HG03521 (cell line): ENCODE data around the gene CDS2.

ENCODE experiments used
- ATAC-seq: cut with Tn5 transposase; IDR thresholded peaks from one replicate; pipeline ENCODE4 v1.9.1; 2021; ENCODE audit warnings: mild to moderate bottlenecking, moderate library complexity; ENCODE audit not compliant: unreplicated experiment

Gene CDS2

DNA sequence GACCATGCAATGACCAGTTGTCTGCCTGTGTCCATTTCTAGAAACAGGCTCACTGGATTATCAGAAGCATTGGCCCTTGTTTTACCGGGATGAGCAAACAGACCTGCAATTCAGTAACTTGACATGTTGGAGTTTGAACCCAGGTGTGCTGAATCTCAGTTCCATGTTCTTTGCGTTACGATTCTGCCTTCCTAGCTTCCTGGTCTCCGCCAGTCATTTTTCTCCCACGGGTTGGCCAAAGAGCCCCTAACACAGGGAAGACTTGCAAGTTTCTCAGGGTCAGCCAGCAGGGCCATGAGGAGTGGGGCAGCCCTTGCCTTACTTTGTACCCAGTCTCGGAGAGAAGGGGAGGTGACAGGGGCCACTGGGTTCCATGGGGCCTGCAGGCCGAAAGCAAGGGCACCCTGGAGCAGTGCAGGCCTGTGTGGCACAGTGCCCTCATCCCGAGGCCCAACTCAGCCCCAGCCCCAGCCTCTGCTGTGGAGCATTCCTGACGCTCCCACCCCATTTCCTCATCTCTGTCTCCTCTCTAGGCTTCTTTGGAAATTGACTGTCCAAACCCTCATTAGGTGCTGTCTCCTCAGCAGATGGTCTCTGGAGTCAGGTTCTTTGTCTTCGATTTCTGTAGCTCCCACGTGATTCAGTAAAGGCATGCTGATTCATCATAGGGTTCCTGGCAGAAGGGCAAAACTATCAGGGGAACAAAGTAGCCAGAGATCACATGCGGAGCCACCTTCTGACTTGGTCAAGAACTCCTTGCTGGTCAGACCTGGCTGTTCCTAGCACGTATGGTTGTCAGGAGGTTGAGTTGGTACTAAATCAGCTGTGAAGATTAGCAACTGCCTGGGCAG, 23.6 kb downstream of the CDS2 start:
- ATAC-seq = no peak

DNA sequence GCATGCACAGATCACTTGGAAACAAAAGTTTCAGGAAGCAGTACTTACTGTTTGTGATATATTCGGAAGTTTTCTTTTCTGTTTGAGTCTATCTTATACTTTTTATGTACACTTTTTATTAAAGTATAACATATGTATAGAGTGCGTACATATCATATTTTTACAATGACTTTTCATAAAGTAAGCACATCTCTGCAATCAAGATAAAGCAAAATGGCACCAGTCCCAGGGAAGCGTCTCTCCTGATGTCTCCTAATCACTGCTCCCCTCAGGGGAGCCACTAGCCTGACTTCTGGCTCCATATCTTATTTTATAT, 26.3 kb downstream of the CDS2 start:
- no peak for ATAC-seq

DNA sequence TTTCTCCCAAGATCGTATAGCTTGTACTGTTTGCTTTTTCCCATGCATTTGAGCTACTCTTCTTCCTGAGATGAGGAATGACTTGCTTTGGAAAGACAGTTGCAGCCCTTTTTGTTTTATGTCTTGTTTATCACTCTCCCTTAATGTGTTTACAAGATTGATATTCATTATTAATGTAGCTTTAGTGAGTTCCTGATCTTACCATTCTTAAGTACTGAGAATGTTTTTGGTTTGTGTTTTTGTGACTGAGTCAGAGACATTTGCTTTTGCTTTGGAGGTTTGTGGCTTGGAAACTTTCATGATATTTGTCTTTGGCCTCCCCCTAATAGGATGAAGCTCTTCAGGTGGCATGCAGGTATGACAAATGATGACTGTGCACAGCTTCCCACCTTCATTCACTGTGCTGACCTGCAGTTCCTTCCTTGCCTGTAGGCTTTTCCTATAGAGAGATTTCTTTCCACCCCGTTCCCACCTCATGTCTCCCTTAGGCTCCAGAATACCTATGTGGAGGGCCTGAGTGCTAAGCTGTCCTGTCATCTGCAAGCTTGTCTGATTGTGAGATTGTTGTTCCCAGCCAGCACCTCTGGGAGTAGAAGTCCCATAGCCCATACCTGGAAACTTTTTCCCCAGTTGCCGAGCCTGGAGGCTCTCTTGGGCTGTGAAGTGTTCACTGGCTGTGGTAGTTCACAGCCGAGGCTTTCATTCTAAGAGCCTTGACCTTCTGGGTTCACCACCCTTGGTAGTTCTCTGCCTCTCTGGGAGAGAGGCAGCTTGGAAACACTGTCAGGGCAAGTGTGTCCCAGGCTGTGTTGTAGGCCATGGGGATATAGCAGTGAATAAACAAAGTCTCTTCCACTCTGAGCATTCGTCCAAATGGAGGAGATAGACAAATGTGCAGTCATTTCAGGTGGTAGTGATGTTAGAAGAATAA, 27.1 kb downstream of the CDS2 start:
- no peak for ATAC-seq

DNA sequence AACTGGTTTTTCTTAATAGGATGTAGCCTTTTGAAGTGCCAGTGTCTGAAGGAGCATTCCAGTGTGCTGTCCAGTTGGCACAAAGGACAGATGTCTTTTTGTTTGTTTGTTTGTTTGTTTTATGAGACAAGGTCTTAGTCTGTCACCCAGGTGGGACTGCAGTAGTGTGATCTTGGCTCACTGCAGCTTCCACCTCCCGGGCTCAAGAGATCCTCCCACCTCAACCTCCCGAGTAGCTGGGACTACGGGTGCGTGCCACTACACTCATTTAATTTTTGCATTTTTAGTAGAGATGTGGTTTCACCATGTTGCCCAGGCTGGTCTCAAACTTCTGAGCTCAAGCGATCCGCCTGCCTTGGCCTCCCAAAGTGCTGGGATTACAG, 27.7 kb downstream of the CDS2 start:
- no peak for ATAC-seq

DNA sequence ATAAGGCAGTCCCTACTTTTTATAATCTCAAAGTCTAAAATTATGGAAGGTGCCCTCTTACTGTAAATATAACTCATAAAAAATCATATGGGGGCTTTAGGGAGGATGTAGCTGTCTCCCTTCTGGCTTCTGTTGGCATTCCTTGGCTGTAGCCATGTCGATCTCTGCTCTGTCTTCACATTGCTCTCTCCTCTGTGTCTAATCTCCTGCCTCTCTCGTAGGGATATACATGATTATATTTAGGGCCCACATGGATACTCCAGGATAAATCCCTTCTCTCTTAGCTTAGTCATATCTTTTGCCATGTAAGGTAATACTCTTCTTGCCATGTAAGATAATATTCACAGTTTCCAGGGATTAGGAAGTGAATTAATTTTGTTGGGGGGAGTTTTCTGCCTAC, 28.6 kb downstream of the CDS2 start:
- no peak for ATAC-seq

DNA sequence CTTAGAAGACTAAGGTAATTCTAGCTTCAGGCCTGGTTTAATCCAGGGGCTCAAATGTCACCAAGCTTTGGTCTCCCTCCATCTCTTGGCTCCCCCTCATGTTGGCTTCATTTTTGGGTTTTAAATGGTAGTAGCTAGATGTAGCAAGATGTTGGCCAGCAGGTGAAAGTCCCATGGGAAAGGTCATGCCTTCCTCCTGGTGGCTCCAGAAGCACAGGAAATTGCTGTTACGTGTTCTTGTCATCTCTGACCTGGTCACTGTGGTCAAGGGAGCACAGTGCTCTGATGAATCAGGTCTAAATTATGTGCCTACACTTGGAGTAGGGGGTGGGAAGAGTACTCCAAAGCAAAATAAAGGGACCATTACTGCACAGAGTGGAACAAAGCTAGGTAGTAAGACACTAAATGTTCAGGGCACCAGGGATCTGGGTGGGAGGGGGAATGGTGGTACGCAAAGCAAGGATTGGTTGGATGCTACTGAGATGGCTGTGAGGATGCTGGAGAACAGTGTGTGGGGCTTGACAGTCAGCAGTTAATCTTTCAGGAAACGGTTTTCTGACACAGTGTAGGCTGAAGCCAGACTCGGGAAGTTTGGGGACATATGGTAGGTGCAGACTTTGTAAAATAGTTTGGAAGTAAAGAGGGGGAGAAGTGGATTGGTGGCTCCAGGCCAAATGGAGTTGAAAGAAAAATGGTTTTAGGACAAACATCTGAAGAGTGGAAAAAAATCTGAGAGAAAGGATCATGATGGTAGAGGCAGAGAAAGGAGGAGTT, 30.1 kb downstream of the CDS2 start:
- ATAC-seq = no peak

DNA sequence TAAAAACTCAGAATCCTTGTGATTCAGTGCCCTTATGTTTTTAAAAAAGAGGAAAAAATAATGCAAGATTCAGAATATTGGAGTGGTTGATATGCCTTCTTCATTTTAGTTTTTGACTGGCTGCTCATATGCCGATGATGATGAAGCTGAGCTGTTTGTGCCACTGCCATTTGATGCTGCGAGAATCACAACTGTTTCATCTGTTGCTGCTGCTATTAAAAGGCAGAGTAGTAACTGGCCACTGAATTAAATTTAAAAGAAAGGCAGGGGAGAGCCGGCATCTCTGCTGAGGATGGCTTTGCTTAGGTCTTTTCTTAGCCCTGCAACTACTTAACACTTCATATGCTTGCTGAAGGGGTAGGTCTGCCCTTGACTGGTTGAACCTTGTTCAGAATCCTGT, 33.1 kb downstream of the CDS2 start:
- ATAC-seq = no peak

DNA sequence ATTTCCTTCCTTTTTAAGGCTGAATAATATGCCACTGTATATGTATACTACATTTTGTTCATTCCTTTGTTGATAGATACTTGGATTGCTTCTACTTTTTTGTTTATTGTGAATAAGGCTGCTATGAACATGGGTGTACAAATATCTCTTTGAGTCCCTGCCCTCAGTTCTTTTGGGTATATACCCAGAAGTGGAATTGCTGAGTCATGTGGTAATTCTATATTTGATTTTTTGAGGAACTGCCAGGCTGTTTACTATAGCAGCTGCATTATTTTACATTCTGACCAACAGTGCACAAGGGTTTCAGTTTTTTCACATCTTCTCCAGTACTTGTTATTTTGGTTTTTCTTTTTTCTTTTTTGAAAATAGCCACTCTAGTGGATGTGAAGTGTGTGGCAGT, 34.1 kb downstream of the CDS2 start:
- no peak for ATAC-seq

DNA sequence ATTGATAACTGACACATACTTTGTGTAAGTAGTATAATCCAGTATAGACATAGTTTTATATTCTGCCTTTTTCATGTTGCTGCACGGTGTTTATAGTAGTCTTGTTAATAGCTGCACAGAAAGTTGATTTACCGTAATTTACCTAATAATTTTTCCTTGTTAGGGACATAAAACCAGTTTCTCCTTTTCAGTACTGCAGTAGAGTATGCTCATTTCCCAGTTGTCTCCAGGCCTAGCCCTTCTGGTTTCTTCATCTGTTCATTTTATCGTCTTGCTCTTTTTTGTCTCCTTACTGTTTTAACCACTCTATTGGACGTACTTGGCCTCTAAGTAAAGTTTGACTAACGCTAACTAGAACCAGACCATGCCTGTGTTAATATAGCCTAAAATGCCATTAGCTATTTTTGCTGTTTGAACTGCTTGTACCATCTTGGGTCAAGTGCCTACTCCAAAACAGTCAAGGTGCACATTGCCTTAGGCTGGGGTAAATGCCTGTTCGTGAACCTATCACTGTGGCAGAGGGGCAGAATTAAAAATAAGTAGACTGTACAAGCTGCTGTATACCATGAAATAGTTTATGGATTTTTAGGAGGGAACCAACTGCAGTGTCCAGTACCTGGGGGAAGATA, 34.8 kb downstream of the CDS2 start:
- ATAC-seq = no peak

DNA sequence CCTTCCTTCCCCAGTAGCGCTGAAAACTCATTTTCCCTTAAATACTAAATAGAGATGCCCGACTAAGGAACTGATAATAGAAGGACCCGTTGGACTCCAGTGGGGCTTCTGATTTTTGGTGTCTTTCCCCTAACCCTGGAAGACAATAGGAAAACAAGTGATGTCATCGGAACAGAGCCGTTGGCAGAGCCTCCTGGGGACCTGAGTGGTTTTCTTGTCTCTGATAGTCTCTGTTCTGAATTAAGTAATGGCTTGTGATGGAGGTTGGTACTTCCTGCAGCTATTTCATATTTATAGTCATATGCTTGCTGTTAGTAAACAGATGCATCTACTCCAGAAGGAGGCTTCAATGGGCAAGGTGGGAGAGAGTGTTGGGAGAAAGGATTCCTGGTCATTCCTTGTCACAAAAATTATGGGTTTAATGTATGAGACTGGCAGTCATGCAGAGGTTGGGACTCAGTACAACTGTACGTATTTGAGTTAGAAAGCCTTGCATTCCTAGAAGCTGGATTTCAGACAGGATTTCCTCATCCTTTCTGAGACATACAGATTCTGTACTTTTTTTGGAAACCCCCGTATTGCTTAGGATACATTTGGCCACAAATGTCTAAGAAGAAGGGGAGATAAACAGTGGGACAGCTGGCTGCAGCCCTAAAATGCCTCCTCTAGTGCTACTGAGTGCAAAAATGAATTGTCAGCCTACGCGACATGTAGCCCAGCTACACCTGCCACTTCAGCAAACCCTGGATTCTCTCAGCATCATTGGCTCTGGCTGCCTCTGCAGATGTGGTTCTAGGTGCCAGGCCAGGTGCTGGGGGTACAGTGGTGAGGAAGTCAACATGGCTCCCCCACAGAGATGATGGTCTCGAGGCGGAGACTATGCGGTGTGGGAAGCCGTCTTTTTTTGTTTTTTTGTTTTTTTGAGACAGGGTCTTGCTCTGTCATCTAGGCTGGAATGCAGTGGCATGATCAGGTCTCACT, 38.1 kb downstream of the CDS2 start:
- no peak for ATAC-seq

DNA sequence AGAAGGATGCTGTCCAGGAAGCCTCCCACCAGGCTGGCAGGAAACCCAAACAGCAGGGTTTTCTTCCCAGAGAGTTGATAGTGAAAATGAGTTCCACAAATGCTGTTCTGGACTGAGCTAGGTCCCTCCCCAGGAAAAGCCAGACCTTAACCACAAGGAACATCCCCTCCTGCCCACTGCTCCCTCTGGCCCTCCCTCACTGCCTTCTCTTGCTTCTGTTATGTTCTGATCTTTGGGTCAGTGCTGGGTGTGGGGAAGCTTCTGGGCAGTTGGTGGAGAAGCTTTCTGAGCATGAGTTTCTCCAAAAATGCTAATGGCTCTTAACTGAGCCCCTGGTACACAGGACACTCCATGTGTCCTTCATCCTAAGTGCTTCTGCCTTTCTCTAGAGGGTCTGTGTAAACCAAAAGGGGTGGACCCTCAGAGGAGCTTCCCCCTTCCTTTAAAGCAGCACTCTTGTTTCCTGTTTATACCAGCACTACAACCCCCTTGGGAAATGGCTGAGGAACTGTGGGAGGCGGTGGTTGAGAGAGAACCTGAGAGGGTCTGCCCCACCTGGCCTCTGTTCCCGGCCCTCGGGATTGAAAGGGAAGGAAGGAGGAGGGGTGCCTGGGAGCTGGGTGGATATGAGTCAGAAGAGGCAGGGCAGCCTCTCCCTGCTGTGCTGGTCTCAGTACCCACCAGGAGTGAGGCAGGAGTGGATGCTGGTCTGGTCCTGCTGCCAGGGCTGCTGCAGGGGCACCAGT, 42.0 kb downstream of the CDS2 start:
- ATAC-seq = no peak

DNA sequence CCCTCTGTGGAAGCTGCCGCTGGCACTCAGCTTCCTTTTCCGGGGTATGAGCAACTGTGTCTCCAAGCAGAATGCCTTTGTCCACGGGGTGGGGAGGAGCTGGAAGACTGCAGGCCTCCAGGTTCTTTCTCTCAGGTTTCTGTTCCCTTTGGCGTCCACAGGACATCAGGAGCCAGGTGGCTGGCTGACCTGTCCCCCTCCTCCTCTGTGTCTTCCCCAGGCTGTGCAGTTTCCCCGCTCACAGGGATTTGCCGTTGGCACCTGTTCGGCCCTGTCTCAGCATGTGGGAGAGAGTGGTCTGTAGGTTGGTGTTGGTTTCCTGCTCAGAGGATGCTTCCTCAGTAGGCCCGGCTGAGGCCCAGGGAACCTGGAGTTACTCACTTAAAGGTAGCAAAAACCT, 43.5 kb downstream of the CDS2 start:
- no peak for ATAC-seq

DNA sequence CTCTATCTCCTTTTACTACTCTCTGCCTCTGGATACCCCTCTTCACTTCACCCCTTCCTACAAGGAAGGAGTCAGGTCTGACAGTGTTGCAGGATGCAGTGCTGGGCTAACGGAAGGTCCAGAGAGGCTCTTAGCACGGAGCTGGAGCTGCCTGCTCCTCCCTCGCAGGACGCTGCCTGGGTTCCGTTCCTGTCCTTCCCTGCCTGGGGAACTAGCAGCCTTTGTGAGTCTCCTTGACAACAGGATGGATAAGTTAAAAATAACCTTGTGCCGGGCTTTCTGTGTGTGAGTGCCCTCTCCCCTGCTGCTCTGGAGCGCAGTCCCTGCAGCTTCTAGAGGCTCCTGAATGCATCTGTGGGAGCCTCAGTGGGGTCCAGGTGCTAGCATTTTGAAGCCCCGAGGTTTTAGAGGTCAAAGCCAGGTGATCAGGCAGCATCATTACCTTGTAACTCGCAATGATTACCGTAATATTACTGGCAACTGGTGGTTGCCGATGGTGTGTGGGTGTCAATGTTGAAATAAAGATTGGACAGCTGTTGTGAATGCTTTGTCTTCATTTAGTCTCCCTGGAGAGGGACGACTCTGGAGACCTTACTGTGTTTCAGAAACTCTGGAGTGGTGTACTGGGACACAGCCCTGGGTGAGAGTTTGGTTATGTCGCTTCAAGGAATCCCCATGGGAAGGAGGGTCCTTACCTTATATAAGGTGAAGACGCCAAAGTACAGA, 44.4 kb downstream of the CDS2 start:
- no peak for ATAC-seq

DNA sequence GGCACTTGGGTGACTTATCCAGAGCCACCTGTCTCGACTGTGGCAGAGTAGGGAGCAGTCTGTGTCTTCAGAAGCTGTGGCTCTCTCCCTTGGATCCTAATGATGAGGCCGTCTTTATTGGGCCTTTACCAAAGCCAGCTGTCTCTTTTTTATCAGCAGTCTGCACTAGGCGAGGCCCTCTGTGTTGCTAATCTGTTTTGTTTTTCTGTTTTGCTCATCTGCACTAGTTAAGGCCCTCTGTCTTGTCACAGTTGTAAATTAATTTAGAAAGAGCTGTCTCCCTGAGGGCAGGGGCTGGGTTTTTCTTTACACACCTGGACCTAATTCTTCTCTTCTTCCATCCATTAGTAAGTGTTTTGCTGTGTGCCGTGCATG, 45.0 kb downstream of the CDS2 start:
- ATAC-seq = no peak

DNA sequence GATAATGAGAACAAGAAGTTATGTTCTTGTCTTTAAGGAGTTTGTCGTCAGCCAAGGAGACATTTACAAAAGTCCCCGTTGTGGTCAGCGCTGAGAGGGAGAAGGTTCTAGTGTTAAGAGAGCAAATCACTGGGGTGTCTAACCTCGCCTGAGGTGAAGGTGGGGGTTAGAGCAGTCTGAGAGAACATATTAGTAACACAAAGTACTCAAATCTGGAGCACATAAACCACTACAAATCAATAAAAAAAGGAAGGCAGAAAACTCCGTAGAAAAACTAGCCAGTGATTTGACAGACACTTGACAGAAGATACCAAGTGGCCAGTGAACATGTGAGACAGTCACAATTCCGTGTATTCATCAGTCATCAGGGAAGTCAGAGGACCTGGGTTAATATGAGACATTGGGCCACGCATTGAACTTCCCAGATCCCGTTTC, 45.4 kb downstream of the CDS2 start:
- ATAC-seq = no peak

DNA sequence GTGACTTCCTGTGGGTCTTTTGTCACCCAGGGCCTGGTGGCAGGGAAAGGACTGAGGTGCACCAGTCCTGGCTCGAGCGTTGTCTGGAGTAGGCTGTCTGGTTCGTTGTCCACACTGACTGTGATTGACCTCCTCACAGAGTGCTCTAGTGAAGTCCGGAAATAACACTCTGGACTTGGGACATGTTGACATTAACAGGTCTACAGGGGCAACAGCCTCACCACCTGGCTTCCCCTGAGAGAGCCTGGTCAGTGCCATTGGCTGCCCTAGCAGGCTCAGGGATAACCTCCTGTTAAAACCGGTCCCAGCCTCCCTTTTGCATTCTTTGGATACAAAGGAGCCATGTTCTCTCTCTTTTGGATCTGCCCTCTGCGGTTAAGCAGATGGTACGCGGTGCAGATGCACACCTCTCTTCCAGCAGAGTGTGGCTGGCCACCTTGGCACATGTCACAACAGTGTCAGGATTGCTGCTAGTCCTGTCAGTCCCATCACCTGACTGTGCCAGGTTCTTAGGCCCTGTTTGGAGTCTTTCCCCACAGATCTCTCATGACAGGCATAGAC, 46.2 kb downstream of the CDS2 start:
- ATAC-seq = no peak

DNA sequence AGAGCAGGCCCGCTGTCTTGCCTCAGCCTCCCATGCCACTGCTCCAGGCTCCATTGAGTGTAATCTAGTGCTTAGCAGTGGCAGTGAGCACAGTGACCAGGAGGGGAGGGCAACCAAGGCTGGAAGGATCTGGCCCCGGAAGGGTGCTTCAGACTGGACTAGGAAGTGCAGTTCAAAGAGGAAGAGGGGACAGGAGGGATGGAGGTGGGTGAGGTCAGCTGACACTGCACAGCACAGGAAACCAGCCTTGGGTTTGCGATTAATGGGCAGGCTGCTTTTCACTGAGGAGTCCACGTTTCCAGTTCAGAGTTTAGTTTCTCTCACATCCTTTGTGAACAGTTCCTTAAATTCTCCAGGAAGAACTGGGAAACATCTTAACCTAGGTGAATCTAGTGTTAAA, 46.9 kb downstream of the CDS2 start:
- no peak for ATAC-seq

DNA sequence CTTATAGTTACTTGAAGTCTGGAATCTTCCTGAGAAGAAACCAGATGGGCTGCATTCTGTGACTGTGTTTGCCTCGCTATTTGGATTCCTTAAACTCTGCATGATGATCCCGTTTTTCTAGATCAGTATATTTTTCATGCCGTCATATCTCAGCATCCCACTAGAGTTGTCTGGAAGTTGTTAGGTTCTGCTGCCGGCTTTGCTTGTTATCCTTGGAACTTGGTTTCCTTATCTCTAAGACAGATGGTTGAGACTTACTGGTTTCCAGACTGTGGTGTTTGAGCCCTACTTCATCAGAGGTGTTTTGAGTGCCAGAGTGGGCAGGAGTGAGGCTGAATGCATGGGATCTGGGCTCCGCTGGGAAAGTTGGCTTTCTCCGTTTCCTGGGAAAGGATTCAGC, 50.3 kb downstream of the CDS2 start:
- no peak for ATAC-seq
